ENCODE measurements around the gene ANKRD27.

DNA sequence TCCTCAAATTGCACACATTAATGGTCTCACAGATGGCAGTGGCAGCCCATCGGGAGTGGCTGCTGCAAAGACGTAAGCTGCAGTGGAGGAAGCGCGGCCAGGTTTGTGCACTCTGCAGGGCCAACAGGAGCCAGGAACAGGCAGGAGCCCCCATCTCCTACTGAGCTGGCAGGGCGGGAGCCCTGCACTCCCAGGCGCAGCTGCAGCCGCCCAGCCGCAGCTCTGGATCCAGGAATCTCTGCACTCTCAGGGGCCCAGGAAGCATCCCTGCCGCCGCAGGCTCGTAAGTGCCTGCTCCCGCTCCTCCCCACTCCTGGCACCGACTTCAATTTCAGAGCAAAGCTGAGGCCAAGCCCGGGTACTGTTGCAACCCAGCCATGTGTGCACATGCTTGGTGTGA, 37.5 kb downstream of the ANKRD27 start:
- TF ChIP-seq POLR2A (IDR thresholded peaks at IDR 0.05): no peak
- TF ChIP-seq, protein P1, sequence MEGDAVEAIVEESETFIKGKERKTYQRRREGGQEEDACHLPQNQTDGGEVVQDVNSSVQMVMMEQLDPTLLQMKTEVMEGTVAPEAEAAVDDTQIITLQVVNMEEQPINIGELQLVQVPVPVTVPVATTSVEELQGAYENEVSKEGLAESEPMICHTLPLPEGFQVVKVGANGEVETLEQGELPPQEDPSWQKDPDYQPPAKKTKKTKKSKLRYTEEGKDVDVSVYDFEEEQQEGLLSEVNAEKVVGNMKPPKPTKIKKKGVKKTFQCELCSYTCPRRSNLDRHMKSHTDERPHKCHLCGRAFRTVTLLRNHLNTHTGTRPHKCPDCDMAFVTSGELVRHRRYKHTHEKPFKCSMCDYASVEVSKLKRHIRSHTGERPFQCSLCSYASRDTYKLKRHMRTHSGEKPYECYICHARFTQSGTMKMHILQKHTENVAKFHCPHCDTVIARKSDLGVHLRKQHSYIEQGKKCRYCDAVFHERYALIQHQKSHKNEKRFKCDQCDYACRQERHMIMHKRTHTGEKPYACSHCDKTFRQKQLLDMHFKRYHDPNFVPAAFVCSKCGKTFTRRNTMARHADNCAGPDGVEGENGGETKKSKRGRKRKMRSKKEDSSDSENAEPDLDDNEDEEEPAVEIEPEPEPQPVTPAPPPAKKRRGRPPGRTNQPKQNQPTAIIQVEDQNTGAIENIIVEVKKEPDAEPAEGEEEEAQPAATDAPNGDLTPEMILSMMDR (IDR thresholded peaks at IDR 0.05): no peak
